Nephron (organoid): ENCODE results near the gene CTNNB1.

Source experiments
- H3K27ac Mint-ChIP-seq, 3 experiments: 2 replicates each; pipeline ENCODE4 v1.8.0; 2020; ENCODE audit warnings: mixed read lengths in 3 of 3, mild to moderate bottlenecking in 2 of 3, moderate library complexity in 1 of 3
- H3K27me3 Mint-ChIP-seq: 2 replicates; pipeline ENCODE4 v1.8.0; 2021; ENCODE audit warnings: low read depth, mild to moderate bottlenecking, moderate library complexity, mixed read lengths
- H3K36me3 Mint-ChIP-seq: 2 replicates; pipeline ENCODE4 v1.8.0; 2020; ENCODE audit warnings: low read depth, mixed read lengths
- H3K4me1 Mint-ChIP-seq: 2 replicates; pipeline ENCODE4 v1.8.0; 2020; ENCODE audit warnings: mixed read lengths
- H3K4me3 Mint-ChIP-seq, 3 experiments: 2 replicates each; pipeline ENCODE4 v1.8.0; 2020; ENCODE audit warnings: mild to moderate bottlenecking in 3 of 3, mixed read lengths in 3 of 3, moderate library complexity in 2 of 3
- H3K9me3 Mint-ChIP-seq: 2 replicates; pipeline ENCODE4 v1.8.0; 2020; ENCODE audit warnings: mixed read lengths
- CTCF ChIP-seq, 3 experiments: fragments of 200-600 bp; sonication (generic); IDR thresholded peaks; one replicate each; pipeline ENCODE4 v1.5.0; 2021; ENCODE audit warnings: antibody characterized with exemption in 3 of 3; ENCODE audit not compliant: unreplicated experiment in 3 of 3

CTNNB1 gene

GRCh38 chr3:41198526-41198925, 779 bp upstream of the CTNNB1 start:
- peak overlapping the region; percentile 91 to 93 (median 92) for H3K4me3 Mint-ChIP-seq
- H3K27ac Mint-ChIP-seq, result peak overlapping the region; percentile 77 to 93 (median 93)
- H3K27me3 Mint-ChIP-seq, result peaks cover 3% of the 10 kb centered on the region
- no peaks in the 10 kb centered on the region for H3K36me3 Mint-ChIP-seq
- no peaks in the 10 kb centered on the region for H3K9me3 Mint-ChIP-seq
- peaks cover 27% of the 10 kb centered on the region for H3K4me1 Mint-ChIP-seq
- TF ChIP-seq CTCF (IDR thresholded peaks at IDR 0.05; ENCODE audit: unreplicated experiment in 3 of 3), result no peak

- TF ChIP-seq CTCF (IDR thresholded peaks at IDR 0.05; ENCODE audit: unreplicated experiment in 3 of 3), result no peak
- Mint-ChIP-seq H3K9me3 (no peaks in the 10 kb centered on the region), H3K4me1 (peaks cover 42% of the 10 kb centered on the region), H3K4me3 (peak overlapping the region; percentile 95 to 98 (median 97)), H3K36me3 (no peaks in the 10 kb centered on the region), H3K27ac (peak overlapping the region; percentile 87 to 97 (median 95)), H3K27me3 (peaks cover 3% of the 10 kb centered on the region)
Observed at GRCh38 chr3:41199866-41200668, 762 bp downstream of the CTNNB1 start.

GRCh38 chr3:41200669-41201021, 1.3 kb downstream of the CTNNB1 start:
- H3K4me3 Mint-ChIP-seq, result peak overlapping the region; percentile 95 to 98 (median 97)
- H3K4me1 Mint-ChIP-seq, result peaks cover 45% of the 10 kb centered on the region
- H3K27ac Mint-ChIP-seq, result peak overlapping the region; percentile 87 to 97 (median 95)
- no peak for TF ChIP-seq CTCF (IDR thresholded peaks at IDR 0.05; ENCODE audit: unreplicated experiment in 3 of 3)
- H3K36me3 Mint-ChIP-seq, result no peaks in the 10 kb centered on the region
- peaks cover 3% of the 10 kb centered on the region for H3K27me3 Mint-ChIP-seq
- no peaks in the 10 kb centered on the region for H3K9me3 Mint-ChIP-seq

- Mint-ChIP-seq H3K27me3 (peaks cover 3% of the 10 kb centered on the region), H3K36me3 (no peaks in the 10 kb centered on the region), H3K9me3 (no peaks in the 10 kb centered on the region), H3K4me3 (peak overlapping the region; percentile 95 to 98 (median 97)), H3K4me1 (peaks cover 61% of the 10 kb centered on the region), H3K27ac (peak overlapping the region; percentile 13 to 95 (median 87))
- TF ChIP-seq CTCF (IDR thresholded peaks at IDR 0.05; ENCODE audit: unreplicated experiment in 3 of 3), result no peak
Observed at GRCh38 chr3:41202075-41202833, 2.9 kb downstream of the CTNNB1 start.

GRCh38 chr3:41202834-41203345, 3.6 kb downstream of the CTNNB1 start:
- Mint-ChIP-seq H3K27ac (peak overlapping the region in 2 of 3 experiments; percentile 9 to 34), H3K36me3 (no peaks in the 10 kb centered on the region), H3K9me3 (no peaks in the 10 kb centered on the region), H3K4me3 (peak overlapping the region; percentile 95 to 98 (median 97)), H3K27me3 (peaks cover 3% of the 10 kb centered on the region), H3K4me1 (peaks cover 65% of the 10 kb centered on the region)
- TF ChIP-seq CTCF (IDR thresholded peaks at IDR 0.05; ENCODE audit: unreplicated experiment in 3 of 3), result peak; percentile 36 to 55 (median 40)
